Stimulated activated CD8-positive, alpha-beta memory T cell treated with anti-CD3 and anti-CD28 coated beads, Interleukin-7, amount 100 ng/mL, for 48 hours (primary cell): ENCODE results near the gene IFT81.
"Not testable (repeated sequence)": the region's sequence is repeated elsewhere in the genome, so short reads cannot be mapped to it uniquely, and the experiment has no call there.

ENCODE experiments used
- DNase-seq, 2 donors: peaks; one replicate each; pipeline ENCODE4 v3.0.0-alpha.2; 2020; ENCODE audit warnings: low read depth in 1 of 2; ENCODE audit errors: extremely low read depth in 1 of 2

IFT81 gene

GRCh38 chr12:110201995-110202394 is 77.8 kb downstream of the IFT81 start:
- no peak for DNase-seq

GRCh38 chr12:110203546-110203945 is 79.4 kb downstream of the IFT81 start:
- no peak for DNase-seq

- DNase-seq, result no peak
Observed at GRCh38 chr12:110205931-110206330, 81.8 kb downstream of the IFT81 start.

- DNase-seq, result not testable (repeated sequence)
Observed at GRCh38 chr12:110211639-110212536, 87.7 kb downstream of the IFT81 start.

GRCh38 chr12:110217996-110218674 is 94.0 kb downstream of the IFT81 start:
- DNase-seq, result no peak

- no peak for DNase-seq
Observed at GRCh38 chr12:110222027-110222426, 97.9 kb downstream of the IFT81 start.

GRCh38 chr12:110222433-110222832 is 98.3 kb downstream of the IFT81 start:
- DNase-seq, result no peak

GRCh38 chr12:110223777-110224378 is 99.7 kb downstream of the IFT81 start:
- no peak for DNase-seq

GRCh38 chr12:110224379-110225304 is 100.5 kb downstream of the IFT81 start:
- no peak for DNase-seq

- DNase-seq, result no peak
Observed at GRCh38 chr12:110227138-110227537, 103.0 kb downstream of the IFT81 start.

GRCh38 chr12:110228348-110228747 is 104.2 kb downstream of the IFT81 start:
- DNase-seq, result not testable (repeated sequence)

GRCh38 chr12:110228756-110229155 is 104.6 kb downstream of the IFT81 start:
- no peak for DNase-seq

- no peak for DNase-seq
Observed at GRCh38 chr12:110229409-110229808, 105.3 kb downstream of the IFT81 start.

- DNase-seq, result no peak
Observed at GRCh38 chr12:110230655-110231054, 106.5 kb downstream of the IFT81 start.

- DNase-seq, result no peak
Observed at GRCh38 chr12:110233212-110233903, 109.2 kb downstream of the IFT81 start.

GRCh38 chr12:110234331-110234751 is 110.2 kb downstream of the IFT81 start:
- no peak for DNase-seq

GRCh38 chr12:110234755-110235154 is 110.6 kb downstream of the IFT81 start:
- no peak for DNase-seq

- no peak for DNase-seq
Observed at GRCh38 chr12:110235383-110235782, 111.2 kb downstream of the IFT81 start.

- no peak for DNase-seq
Observed at GRCh38 chr12:110243227-110243626, 119.1 kb downstream of the IFT81 start.

GRCh38 chr12:110244372-110244771 is 120.2 kb downstream of the IFT81 start:
- no peak for DNase-seq
